NB4 (cell line): ENCODE measurements around the gene EIPR1.

ENCODE experiments used
- DNase-seq: peaks from one replicate; pipeline ENCODE4 v3.0.0; 2010; ENCODE audit warnings: low read depth
- H3K4me3 ChIP-seq: one replicate; pipeline ENCODE4 v1.5.1; 2011; ENCODE audit warnings: mild to moderate bottlenecking, low read depth, low read length, moderate library complexity
- MYC ChIP-seq: IDR thresholded peaks from 2 replicates; pipeline ENCODE4 v1.6.1; 2011; ENCODE audit warnings: low read depth, low read length
- POLR2A ChIP-seq: IDR thresholded peaks from 2 replicates; pipeline ENCODE4 v1.6.1; 2011; ENCODE audit warnings: mild to moderate bottlenecking; ENCODE audit not compliant: insufficient read length; ENCODE audit errors: extremely low read depth
- TF ChIP-seq, protein P1 (sequence below): IDR thresholded peaks from 2 replicates; pipeline ENCODE4 v1.6.1; 2011; ENCODE audit warnings: low read depth, low read length
- TF ChIP-seq, protein P2 (sequence below): IDR thresholded peaks from one replicate; pipeline ENCODE4 v1.5.1; 2012; ENCODE audit warnings: low read depth, low read length

Gene EIPR1

DNA sequence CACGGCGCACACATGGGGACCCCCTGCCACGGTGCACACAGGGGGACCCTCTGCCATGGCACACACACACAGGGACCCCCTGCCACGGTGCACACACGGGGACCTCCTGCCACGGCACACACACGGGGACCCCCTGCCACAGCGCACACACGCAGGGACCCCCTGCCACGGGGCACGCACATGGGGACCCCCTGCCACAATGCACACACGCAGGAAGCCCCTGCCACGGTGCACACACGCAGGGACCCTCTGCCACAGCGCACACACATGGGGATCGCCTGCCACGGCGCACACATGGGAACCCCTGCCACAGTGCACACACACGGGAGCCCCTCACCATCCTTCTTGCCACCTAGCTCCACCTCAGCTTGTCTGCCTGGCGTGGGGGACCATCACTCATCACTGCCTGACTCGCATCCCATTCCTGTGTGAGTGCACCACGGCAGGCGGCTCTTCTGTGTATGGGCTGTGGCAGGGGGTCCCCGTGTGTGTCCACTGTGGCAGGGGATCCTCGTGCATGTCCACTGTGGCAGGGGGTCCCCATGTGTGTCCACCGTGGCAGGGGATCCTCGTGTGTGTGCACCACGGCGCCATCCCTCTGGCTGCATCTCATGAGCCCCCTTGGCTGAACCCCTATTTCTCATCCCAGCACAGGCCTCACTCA, 206.7 kb downstream of the EIPR1 start:
- DNase-seq, result no peak
- H3K4me3 ChIP-seq, result no peak overlapping the region
- TF ChIP-seq MYC (no peak), POLR2A (no peak)
- TF ChIP-seq, protein P1, sequence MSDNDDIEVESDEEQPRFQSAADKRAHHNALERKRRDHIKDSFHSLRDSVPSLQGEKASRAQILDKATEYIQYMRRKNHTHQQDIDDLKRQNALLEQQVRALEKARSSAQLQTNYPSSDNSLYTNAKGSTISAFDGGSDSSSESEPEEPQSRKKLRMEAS, result no peak
- TF ChIP-seq, protein P2, sequence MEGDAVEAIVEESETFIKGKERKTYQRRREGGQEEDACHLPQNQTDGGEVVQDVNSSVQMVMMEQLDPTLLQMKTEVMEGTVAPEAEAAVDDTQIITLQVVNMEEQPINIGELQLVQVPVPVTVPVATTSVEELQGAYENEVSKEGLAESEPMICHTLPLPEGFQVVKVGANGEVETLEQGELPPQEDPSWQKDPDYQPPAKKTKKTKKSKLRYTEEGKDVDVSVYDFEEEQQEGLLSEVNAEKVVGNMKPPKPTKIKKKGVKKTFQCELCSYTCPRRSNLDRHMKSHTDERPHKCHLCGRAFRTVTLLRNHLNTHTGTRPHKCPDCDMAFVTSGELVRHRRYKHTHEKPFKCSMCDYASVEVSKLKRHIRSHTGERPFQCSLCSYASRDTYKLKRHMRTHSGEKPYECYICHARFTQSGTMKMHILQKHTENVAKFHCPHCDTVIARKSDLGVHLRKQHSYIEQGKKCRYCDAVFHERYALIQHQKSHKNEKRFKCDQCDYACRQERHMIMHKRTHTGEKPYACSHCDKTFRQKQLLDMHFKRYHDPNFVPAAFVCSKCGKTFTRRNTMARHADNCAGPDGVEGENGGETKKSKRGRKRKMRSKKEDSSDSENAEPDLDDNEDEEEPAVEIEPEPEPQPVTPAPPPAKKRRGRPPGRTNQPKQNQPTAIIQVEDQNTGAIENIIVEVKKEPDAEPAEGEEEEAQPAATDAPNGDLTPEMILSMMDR, result no peak

DNA sequence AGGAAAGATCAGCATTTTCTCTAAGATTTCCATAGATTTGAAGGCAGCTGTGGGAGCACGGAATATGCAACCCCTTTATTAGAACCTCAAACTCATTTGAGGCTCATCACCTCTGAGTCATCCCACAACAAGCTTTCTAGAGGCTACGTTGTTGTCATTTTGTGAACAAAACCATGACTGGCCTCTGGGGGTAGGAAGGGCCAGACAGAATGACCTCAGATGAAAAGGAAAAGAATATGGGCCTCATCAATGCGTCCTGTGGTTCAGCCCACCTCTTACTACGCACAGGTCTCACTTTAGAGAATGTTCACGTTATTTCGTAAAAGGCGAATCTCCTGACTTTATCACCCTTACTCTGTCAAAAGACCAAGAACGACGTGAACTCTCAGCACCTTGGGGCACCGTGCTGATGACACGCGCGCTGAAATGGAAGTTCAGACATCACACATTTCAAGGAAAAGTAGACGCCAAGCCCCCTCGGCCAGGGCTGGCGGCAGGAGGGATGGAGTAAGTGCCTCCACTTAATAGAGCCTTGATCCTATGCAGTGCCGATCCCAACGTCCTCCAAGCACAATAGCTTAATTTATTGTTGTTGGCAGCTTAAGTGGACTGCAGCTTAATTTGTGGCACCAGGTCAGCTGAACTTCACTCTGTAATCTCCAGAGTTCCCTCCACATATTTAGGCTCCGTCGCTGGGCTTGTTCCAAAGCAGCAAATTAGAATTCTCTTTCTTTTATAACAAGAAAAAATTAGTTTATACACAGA, 208.3 kb downstream of the EIPR1 start:
- TF ChIP-seq, protein P1, result no peak
- DNase-seq, result no peak
- H3K4me3 ChIP-seq, result no peak overlapping the region

DNA sequence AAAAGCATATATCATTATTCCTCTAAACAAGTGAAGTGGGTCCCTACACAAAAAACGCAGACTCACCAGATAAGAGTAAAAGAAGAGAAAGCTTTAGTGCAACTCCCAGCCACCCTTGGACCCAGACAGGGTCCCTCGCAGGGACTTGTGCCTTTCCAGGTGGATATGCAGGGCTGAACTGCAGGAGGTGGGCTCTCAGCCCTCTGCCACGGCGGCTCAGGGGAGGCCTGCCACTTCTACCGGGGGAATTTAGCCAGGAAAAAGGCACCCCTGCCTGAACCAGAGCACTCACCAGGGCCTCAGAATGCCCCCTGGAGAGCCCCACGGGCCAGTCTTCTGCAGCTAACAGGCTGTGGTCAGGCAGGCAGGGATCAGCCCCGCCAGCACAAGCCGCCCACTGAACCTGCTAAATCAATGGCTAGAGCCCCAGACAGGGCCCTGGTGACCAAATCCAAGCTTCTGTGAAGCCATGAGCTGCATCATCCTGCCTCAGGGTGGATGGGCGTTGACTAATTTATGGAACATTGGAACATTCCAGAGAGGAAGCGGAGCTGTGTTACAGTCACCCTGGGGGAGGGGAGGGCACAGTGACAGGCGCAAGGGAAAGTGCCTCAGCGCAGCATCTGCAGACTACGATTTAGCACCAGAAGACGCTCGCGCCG, 209.3 kb downstream of the EIPR1 start:
- DNase-seq, result peak; percentile 17
- no peak overlapping the region for H3K4me3 ChIP-seq
- TF ChIP-seq, protein P1, result no peak
- TF ChIP-seq POLR2A, result no peak
- TF ChIP-seq, protein P2, result no peak
- TF ChIP-seq MYC, result no peak

DNA sequence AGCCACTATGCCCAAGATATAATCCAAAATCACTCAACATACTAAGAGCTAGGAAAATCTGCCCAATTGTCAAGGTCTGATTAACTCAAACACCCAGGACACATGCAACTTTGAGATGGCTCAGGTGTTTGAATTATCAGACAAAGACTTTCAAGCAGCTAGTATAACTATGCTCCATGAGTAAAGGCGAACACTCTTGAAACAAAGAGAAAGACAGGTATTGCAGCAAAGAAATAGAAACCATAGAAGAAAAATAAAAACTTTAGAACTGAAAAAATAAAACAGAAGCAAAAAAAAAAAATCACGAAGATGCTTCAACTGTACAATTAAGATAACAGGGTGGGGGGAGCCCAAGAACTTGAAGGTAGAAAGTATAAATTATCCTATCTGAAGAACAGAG, 214.2 kb downstream of the EIPR1 start:
- H3K4me3 ChIP-seq, result no peak overlapping the region
- TF ChIP-seq, protein P1, result no peak
- TF ChIP-seq POLR2A, result no peak
- no peak for TF ChIP-seq MYC
- TF ChIP-seq, protein P2, result no peak
- DNase-seq, result no peak

DNA sequence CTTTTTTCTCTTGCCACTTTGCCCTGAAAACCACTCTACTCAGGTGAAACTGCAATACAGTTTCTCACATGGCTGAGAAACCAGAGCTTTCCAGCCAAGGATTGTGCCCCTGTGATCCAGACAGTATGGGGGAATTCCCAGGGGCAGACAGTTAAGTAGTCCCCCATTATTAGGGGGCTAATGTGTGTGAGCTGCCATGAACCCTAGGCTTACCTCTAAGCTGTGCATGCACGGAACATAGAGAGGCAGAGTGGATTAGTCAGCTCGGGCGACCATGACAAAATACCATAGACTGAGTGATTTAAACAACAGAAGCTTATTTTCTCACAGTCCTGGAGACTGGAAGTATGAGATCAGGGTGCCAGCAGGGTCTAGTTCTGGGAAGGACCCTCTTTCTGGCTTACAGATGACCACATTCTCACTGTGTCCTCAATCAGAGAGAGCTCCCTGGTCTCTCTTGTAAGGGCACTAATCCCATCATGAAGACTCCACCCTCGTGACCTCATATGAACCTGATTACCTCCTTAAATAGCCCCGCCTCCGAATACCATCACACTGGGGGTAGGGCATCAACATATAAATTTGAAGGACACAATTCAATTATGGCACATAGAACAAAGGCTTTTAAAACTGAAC, 215.1 kb downstream of the EIPR1 start:
- TF ChIP-seq, protein P2, result no peak
- TF ChIP-seq, protein P1, result no peak
- TF ChIP-seq POLR2A, result no peak
- TF ChIP-seq MYC, result no peak
- no peak overlapping the region for H3K4me3 ChIP-seq
- no peak for DNase-seq
